ENCODE data around the gene CRABP2. TPM values are rescaled to one million over a fixed set of nuclear protein-coding genes. Genes with fewer than 3 reads are reported as not detected.
A peak's percentile ranks its signal among the peaks of the same experiment; 100 is the strongest.

Gene CRABP2
- total and polyA plus RNA-seq, 2 donors = 25.3 to 37.9 TPM

DNA sequence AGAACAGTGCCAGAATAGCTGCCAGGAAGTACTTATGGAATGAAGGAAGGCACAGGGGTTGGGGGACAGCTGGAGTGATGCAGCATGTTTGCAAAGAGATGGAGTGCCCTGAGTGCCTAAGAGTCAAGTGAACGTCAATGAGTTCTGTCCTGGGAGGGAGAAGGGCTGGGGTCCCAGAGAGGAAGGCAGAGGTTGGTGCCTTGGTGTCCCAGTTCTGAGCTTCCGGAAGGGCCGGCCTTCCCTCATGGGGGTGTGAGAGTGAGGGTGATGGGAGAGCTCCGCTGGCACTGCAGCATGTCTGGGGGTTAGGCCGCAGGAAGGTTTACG lies 45.8 kb downstream of the CRABP2 start:
- Histone ChIP-seq H3K27ac (ENCODE audit: low read depth) (peak overlapping the region; percentile 11), H3K36me3 (ENCODE audit: insufficient read depth) (no peaks in the 10 kb centered on the region), H3K4me1 (ENCODE audit: insufficient read depth) (no peaks in the 10 kb centered on the region), H3K4me3 (ENCODE audit: low read depth, low read length) (no peak overlapping the region)
- no peak for DNase-seq (ENCODE audit: extremely low spot score)
- WGBS = 19% methylated on average over 6 of the region's 6 CpGs

DNA sequence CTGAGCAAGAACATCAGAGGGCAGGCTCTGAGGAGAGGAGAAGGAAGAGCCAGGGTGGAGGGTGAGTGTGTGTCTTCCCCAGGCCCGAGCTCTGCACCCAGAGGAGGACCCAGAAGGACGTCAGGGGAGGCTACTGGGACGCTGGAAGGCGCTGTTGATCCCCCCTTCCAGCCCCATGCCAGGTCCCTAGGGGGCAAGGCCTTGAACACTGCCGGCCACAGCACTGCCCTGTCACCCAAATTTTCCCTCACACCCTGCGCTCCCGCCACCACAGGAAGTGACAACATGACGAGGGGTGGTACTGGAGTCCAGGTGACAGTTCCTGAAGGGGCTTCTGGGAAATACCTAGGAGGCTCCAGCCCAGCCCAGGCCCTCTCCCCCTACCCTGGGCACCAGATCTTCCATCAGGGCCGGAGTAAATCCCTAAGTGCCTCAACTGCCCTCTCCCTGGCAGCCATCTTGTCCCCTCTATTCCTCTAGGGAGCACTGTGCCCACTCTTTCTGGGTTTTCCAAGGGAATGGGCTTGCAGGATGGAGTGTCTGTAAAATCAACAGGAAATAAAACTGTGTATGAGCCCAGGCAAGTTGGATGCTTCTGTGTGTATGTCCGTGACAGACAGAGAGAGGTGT lies 46.3 kb downstream of the CRABP2 start:
- Histone ChIP-seq H3K4me1 (ENCODE audit: insufficient read depth) (no peaks in the 10 kb centered on the region), H3K36me3 (ENCODE audit: insufficient read depth) (no peaks in the 10 kb centered on the region), H3K4me3 (ENCODE audit: low read depth, low read length) (no peak overlapping the region), H3K27ac (ENCODE audit: low read depth) (no peak overlapping the region)
- DNase-seq (ENCODE audit: extremely low spot score) = no peak
- WGBS = 78% methylated on average over 10 of the region's 10 CpGs

DNA sequence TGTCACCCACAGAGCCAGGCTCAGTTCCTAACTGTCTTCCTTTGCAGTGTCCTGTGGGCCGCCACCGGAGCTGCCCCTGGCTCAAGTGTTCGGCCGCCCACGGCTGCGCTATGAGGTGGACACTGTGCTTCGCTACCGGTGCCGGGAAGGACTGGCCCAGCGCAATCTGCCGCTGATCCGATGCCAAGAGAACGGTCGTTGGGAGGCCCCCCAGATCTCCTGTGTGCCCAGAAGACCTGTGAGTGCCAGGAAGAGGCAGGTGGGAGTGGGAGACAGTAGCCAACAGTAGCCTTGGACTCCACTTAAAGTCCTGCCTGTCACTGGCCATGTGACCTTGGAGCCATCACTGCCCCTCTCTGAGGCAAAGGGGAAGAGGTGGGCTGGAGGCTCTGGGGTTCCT lies 46.9 kb downstream of the CRABP2 start:
- no peak overlapping the region for H3K4me3 ChIP-seq (ENCODE audit: low read depth, low read length)
- 89% methylated on average over 14 of the region's 14 CpGs for WGBS
- DNase-seq (ENCODE audit: extremely low spot score) = no peak
- no peaks in the 10 kb centered on the region for H3K36me3 ChIP-seq (ENCODE audit: insufficient read depth)
- no peak overlapping the region for H3K27ac ChIP-seq (ENCODE audit: low read depth)
- no peaks in the 10 kb centered on the region for H3K4me1 ChIP-seq (ENCODE audit: insufficient read depth)

DNA sequence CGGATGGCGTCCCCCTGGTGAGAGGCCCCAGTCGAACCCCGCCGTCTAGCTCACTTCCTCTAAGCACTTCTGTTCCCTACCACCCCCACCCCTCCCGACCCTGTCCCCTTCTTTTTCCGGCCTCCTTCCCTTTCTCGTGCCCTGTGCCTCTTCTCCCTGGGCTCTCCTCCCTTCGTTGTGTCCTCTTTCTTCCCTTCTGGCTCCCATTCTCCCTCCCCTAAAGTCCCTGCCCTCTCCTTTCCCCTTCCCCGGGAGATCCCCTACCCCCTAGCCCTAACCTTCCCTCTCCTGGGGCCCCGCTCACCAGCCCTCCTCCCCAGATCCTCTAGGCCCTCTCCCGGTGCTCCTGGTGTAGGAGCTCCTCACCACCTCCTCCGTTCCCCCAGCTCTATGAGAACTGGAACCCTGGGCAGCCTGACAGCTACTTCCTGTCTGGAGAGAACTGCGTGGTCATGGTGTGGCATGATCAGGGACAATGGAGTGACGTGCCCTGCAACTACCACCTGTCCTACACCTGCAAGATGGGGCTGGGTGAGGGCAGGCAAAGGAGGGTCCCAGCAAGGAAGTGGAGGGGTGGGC lies 47.6 kb downstream of the CRABP2 start:
- H3K36me3 ChIP-seq (ENCODE audit: insufficient read depth) = no peaks in the 10 kb centered on the region
- 16% methylated on average over 15 of the region's 15 CpGs for WGBS
- DNase-seq (ENCODE audit: extremely low spot score) = no peak
- no peak overlapping the region for H3K4me3 ChIP-seq (ENCODE audit: low read depth, low read length)
- H3K27ac ChIP-seq (ENCODE audit: low read depth) = no peak overlapping the region
- H3K4me1 ChIP-seq (ENCODE audit: insufficient read depth) = no peaks in the 10 kb centered on the region

DNA sequence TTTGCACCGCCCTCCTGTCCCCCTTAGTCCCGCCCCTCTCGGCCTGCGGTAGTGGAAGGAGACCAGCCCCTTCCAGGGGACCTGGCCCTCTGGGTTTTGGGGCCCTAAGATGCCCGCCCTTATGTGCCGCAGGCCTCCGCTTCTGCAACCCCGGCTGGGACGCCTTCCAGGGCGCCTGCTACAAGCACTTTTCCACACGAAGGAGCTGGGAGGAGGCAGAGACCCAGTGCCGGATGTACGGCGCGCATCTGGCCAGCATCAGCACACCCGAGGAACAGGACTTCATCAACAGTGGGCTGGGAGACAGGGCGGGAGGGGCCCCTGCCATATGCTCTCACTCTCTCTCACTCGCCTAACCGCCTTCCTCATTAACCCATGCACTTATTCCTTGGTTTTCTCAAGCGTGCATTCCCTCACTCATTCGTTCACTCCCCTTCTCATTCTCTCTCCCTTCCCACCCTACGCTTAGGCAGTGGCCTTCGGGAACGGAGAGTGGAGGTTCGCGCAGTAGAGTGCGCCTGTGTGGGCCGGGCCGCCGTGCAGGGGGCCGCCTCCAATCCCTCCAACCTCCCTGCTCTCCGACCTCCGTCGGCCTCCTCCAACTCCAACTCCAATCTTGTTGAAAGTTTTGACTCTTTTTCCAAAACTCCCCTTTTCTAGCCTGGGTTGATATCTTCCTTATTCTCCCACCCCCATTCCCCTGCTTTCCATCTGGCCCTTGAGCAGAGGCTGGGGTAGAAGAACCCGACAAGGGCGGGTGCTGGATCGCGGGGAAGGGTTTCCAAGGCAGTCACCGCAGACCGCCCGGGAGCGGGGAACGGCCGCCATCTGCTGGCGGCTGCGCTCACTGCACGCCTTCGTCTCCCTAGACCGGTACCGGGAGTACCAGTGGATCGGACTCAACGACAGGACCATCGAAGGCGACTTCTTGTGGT lies 48.3 kb downstream of the CRABP2 start:
- Histone ChIP-seq H3K27ac (ENCODE audit: low read depth) (no peak overlapping the region), H3K4me3 (ENCODE audit: low read depth, low read length) (no peak overlapping the region), H3K4me1 (ENCODE audit: insufficient read depth) (no peaks in the 10 kb centered on the region), H3K36me3 (ENCODE audit: insufficient read depth) (no peaks in the 10 kb centered on the region)
- DNase-seq (ENCODE audit: extremely low spot score) = no peak
- 2% methylated on average over 54 of the region's 54 CpGs for WGBS

DNA sequence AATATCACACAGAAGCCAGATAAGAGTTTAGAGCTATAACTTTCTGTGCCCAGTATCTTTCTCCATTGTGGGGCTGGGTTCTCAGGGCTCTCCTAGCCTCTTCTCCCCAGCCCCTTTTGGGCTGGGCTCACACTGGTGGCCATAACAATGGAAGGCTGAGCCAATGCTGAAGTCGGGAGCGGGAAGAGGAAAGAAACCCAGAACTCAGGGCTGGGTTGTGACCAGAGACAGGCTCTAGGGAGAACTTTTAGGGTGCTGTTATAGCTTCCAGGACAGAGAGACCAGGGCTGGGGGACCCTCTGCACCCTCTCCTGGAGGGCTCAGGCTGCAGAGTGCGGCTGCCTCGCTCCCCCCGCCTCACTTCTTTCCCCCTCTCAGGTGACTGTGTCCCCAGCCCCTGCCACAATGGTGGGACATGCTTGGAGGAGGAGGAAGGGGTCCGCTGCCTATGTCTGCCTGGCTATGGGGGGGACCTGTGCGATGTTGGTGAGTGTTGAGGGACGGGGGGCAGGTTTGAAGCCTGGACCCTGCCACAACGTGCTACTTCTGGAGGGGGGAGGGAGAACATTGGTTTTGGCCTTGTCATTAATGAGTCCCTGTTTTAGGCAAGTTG lies 49.4 kb downstream of the CRABP2 start:
- Histone ChIP-seq H3K36me3 (ENCODE audit: insufficient read depth) (no peaks in the 10 kb centered on the region), H3K27ac (ENCODE audit: low read depth) (no peak overlapping the region), H3K4me1 (ENCODE audit: insufficient read depth) (no peaks in the 10 kb centered on the region), H3K4me3 (ENCODE audit: low read depth, low read length) (no peak overlapping the region)
- WGBS = 67% methylated on average over 9 of the region's 9 CpGs
- DNase-seq (ENCODE audit: extremely low spot score) = no peak

DNA sequence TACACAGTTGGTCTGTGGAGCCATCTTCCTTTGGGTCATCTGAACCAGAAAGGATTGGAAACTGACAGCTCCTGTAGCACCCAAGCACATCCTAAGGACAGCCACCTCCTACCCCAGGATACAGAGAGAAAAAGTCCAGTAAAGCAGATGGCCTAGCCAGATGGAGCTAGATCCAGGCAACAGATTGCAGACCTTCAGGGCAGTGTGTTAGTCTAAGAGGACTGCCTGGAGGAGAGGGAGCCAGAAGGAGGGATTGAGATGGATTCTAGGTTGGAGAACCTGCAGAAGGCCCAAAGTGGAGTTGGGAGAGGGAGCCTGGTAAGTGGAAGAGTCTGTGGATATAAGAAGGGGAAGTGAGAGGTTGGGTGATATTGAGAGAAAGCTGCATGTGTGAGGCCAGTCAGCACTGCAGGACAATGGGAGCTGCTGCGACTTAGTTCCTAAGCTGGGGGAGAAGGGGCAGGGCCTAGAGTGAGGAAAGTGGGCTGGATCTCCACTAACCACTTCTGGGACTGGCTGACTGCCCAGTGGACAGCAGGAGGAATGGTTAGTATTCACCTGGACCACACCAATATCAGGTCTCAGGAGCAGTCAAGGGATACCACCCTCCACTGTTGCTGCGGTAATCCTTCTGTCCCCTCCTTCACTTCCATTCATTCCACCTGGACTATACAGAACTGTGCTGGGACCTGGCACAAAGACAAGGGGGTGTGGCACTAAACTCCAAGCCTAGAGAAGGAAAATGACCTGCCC lies 50.1 kb downstream of the CRABP2 start:
- Histone ChIP-seq H3K27ac (ENCODE audit: low read depth) (no peak overlapping the region), H3K4me1 (ENCODE audit: insufficient read depth) (no peaks in the 10 kb centered on the region), H3K36me3 (ENCODE audit: insufficient read depth) (no peaks in the 10 kb centered on the region), H3K4me3 (ENCODE audit: low read depth, low read length) (no peak overlapping the region)
- 60% methylated on average over 2 of the region's 2 CpGs for WGBS
- DNase-seq (ENCODE audit: extremely low spot score) = no peak

DNA sequence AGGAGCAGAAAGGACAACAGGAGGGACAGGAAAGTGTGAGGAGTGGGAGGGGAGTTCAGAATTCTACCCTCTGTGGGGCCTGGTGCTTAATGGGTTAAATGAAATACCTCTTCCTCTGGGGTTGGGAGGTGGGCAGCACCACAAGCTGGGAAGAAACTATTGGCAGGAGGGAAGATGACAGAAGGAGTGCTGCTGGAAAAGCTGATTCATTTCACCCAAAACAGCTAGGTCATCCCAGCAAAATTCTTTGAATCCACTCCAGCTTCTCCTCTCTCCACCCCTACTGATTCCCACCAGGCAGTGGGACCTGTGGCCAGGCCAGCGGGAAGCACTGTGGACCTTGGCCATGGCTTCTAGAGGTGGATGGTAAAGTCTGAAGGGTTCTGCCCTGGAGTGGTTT lies 50.7 kb downstream of the CRABP2 start:
- 48% methylated on average over 1 of the region's 1 CpG for WGBS
- H3K36me3 ChIP-seq (ENCODE audit: insufficient read depth) = no peaks in the 10 kb centered on the region
- no peak overlapping the region for H3K4me3 ChIP-seq (ENCODE audit: low read depth, low read length)
- no peaks in the 10 kb centered on the region for H3K4me1 ChIP-seq (ENCODE audit: insufficient read depth)
- DNase-seq (ENCODE audit: extremely low spot score) = no peak
- H3K27ac ChIP-seq (ENCODE audit: low read depth) = no peak overlapping the region

DNA sequence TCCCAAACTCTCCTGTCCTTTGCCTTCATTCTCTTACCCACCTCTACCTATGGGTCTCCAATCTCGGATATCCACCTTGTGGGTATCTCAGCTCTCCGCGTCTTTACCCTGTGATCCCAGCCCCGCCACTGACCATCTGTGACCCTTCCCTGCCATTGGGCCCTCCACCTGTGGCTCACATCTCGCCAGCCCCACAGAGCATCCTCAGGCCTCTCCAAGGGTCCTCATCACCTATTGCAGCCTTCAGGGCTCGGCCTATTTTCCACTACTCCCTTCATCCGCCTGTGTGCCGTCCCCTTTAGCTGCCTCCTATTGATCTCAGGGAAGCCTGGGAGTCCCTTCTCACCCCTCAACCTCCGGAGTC lies 52.4 kb downstream of the CRABP2 start:
- Histone ChIP-seq H3K4me1 (ENCODE audit: insufficient read depth) (no peaks in the 10 kb centered on the region), H3K4me3 (ENCODE audit: low read depth, low read length) (no peak overlapping the region), H3K36me3 (ENCODE audit: insufficient read depth) (no peaks in the 10 kb centered on the region), H3K27ac (ENCODE audit: low read depth) (no peak overlapping the region)
- DNase-seq (ENCODE audit: extremely low spot score) = no peak
- whole genome bisulfite sequencing = 81% methylated on average over 9 of the region's 9 CpGs

DNA sequence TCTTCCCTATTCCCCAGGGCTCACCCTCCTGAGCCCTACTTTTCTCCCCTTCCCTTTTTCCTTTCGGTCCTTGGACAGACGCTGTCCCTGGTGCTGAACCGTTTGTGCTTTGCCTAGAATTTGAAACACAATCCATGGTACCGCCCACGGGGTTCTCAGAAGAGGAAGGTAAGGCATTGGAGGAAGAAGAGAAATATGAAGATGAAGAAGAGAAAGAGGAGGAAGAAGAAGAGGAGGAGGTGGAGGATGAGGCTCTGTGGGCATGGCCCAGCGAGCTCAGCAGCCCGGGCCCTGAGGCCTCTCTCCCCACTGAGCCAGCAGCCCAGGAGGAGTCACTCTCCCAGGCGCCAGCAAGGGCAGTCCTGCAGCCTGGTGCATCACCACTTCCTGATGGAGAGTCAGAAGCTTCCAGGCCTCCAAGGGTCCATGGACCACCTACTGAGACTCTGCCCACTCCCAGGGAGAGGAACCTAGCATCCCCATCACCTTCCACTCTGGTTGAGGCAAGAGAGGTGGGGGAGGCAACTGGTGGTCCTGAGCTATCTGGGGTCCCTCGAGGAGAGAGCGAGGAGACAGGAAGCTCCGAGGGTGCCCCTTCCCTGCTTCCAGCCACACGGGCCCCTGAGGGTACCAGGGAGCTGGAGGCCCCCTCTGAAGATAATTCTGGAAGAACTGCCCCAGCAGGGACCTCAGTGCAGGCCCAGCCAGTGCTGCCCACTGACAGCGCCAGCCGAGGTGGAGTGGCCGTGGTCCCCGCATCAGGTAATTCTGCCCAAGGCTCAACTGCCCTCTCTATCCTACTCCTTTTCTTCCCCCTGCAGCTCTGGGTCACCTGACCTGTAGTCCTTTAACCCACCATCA lies 53.0 kb downstream of the CRABP2 start:
- no peak overlapping the region for H3K4me3 ChIP-seq (ENCODE audit: low read depth, low read length)

More for the DNA sequence above, 53.0 kb downstream of the CRABP2 start:
- no peaks in the 10 kb centered on the region for H3K4me1 ChIP-seq (ENCODE audit: insufficient read depth)
- whole genome bisulfite sequencing = 47% methylated on average over 16 of the region's 16 CpGs
- no peak overlapping the region for H3K27ac ChIP-seq (ENCODE audit: low read depth)
- no peak for DNase-seq (ENCODE audit: extremely low spot score)
- no peaks in the 10 kb centered on the region for H3K36me3 ChIP-seq (ENCODE audit: insufficient read depth)

Data from urinary bladder (tissue), 4 donors.